GM19468 (cell line): ENCODE measurements around the gene ITIH2.
"Not testable (repeated sequence)": the region's sequence is repeated elsewhere in the genome, so short reads cannot be mapped to it uniquely, and the experiment has no call there.

Experiments
- ATAC-seq: cut with Tn5 transposase; IDR thresholded peaks from one replicate; pipeline ENCODE4 v1.9.1; 2021; ENCODE audit warnings: mild to moderate bottlenecking, moderate library complexity, moderate number of reproducible peaks; ENCODE audit not compliant: unreplicated experiment; ENCODE audit errors: extremely low read depth

Gene ITIH2

DNA sequence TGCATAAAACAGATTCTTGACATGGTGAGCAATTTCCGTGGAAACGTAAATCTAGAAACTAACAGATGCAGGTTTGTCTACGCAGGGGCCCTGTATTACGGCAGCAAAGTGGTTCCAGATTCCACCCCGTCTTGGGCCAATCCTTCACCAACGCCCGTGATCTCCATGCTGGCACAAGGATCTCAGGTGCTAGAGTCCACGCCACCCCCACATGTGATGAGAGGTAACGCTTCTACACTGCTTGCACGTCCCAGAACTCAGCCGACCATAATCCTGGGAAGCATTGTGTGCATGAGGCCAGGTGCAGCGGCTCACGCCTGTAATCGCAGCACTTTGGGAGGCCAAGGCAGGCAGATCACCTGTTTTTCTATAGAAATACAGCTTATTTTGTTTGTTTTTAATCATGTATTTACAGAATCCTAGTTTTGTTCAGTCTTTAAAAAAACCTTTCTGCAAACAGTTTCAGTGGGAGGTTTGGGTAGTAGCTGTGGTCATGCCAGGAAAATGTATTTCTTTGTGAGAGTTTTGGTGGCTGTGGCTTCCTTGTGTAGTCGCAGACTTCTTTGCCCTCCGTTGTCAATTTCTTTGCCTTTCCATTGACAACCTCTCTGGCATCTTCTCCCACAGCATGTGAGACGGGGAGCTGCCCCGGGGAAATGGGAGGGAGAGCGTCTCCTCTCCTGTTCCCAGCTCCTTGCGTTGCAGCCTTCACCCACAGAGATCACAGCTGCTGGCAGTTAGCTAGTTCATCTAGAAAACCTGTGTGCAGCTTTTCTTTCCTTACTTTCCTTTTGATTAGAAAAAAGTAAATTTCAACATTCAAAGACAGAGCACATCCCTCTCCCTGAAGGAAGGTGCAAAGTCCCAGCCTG, 35.7 kb downstream of the ITIH2 start:
- ATAC-seq: no peak

DNA sequence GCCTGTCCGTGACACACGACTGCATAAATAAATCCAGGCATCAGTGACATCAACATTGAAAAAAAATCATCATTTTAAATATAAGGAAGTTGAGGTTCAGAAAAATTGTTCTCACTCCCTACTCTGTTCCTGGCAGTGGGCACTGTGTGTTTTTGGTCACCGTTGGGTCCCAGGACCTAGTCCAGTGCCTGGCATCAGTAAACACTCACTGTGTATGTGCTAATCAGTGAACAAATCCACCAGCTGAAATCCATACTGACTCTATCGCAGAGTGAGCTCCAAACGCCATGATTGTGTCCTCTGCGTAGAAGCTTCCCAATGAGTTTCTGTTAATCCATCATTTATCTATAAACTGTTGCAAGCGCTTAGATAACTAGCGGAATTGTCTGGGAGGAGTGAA, 41.2 kb downstream of the ITIH2 start:
- no peak for ATAC-seq

DNA sequence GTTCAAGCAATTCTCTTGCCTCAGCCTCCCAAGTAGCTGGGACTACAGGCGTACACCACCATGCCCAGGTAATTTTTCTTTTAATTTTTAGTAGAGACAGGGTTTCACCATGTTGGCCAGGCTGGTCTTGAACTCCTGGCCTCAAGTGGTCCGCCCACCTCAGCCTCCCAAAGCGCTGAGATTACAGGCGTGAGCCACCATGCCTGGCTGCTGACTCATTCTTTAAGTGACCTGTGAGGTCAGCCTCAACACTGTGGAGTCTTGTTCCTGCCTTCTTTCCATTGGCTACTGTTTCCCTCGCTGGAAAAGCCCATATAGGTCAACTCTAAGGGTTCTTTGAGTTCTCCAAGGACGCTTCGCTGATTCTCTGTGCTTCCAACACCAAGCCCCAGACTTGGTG, 45.5 kb downstream of the ITIH2 start:
- ATAC-seq: not testable (repeated sequence)

DNA sequence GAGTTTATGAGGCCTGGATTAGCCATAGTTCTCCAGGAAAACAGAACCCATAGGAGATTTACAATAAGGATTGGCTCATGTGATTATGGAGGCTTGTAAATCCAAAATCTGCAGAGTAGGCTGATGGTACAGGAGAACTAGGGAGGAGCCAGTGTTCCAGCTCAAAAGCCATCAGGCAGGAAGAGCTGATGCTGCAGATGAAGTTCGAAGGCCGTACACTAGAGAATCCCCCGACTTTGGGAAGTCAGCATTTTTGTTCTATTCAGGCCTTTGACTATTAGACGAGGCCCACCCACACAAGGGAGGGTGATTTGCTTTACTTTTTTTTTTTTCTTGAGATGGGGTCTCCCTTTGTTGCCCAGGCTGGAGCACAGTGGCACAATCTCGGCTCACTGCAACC, 47.1 kb downstream of the ITIH2 start:
- no peak for ATAC-seq

DNA sequence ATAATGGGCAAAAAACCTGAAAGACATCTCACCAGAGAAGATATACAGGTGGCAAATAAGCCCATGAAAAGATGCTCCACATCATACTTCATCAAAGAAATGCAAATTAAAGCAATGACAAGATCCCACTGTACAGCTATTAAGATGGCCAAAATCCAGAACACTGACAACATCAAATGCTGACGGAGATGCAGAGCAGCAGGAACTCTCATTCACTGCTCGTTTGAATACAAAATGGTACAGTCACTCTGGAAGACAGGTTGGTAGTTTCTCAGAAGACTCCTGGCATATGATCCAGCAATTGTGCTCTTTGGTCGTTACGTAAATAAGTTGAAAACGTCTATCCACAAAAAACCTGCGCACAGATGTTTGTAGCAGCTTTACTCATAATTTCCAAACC, 49.1 kb downstream of the ITIH2 start:
- ATAC-seq: no peak

DNA sequence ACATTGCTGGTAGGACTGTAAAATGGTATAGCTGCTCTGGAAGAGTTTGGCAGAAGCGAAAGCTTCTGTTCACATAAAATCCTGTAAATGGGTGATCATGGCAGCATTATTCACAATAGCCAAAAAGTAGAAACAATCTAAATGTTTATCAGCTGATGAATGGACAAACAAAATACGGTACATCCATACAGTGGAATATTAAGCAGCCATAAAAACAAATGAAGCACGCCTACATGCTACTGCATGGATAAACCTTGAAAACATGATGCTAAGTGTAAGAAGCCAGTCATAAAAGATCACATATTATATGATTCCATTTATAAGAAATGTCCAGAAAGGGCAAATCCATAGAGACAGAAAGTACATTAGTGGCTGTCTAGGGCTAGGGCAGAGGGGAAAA, 52.0 kb downstream of the ITIH2 start:
- ATAC-seq: no peak

DNA sequence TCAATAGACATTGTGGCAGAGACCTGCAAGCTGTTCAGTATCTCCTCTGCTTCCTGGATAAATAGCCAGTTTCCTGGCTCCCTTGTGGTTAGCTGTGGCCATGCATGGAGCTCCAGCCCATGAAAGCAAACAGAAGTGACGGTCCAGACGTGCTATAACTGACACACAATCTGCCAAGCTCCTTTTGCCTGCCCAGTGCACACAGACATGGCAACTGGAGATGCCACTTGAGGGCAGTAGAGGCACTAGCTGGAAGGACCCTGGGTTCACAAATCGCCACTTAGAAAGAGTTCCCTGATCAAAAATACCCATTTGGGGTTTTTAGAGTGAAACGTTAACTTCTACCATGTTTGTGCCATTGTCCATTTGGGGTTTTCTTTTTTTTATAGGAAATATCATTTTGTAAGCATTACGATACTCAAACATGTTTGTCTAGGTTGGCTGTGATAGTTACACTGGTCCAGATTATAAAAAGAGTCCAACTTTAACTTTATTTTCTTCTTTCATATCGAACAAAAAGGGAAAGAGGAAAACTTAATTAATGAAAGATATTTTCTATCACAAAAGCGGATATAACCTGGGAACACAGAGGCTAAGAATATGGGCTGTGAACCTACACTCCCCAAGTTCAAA, 53.4 kb downstream of the ITIH2 start:
- ATAC-seq: no peak

DNA sequence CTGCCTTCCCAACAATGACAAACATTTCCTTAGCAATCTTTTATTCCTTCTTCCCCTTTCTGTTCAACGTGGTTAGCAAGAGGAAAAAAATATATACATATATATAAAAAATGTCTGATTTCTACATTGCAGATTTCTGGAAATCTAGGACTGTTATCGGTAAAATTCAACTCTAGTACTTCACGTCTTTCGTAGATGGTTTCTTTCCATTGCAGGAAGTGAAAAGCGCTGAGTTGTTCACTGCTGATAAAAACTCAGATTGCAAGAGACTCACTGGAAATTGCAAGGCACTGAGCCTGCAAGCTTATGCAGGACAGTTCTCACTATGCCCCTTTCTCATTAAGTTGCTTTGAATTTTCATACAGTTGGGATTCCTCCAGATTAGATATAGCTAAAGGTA, 60.8 kb downstream of the ITIH2 start:
- no peak for ATAC-seq

DNA sequence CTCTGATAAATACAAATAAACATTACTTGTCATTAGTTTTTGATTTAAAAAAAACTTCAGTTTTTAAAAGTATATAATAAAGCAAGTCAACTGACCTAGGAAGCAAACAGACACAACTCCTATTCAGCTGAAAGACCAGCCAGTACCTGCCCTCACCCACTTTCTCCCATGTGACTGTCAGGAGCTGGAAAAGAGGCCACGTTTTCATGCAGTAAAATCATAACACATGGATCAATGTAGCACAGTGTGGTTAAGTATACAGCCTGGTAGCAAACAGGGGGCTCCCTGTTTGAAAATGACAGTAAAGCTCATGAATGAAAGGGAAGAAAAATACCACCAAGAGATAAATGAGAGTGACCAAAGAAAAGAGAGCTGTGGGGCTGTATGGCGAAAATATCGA, 63.1 kb downstream of the ITIH2 start:
- no peak for ATAC-seq

DNA sequence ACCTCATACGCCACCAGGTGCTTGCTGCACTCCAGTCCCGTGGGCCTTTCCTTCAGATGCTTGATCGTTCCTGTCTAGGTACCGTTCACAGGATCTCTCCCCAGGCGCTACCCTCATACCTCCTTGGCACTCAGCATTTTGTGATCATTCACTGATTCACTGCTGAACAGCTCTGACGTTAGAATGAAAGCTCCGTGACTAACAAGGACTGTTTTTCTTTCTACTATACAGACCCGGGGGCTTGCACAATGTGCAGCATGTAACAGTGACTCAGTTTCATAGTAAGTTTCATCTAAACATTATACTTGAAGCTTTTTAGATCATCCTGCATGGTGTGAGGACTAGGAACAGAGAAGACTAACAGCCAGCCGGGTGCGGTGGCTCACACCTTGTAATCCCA, 64.1 kb downstream of the ITIH2 start:
- ATAC-seq: no peak

DNA sequence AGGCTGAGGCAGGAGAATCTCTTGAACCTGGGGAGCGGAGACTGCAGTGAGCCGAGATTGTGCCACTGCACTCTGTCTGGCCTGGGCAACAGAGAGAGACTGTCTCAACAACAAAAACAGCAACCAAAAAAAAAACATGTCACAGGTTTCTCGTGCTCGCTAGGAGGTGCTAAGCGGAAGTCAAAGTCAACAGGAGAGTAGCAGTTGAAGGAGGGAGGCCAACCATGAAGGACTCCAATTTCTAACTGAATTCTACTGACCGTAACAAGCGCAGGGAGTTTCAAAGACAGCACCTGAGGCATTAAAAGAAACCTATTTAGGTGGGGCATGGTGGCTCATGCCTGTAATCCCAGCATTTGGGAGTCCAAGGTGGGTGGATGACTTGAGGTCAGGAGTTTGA, 65.3 kb downstream of the ITIH2 start:
- ATAC-seq: no peak

DNA sequence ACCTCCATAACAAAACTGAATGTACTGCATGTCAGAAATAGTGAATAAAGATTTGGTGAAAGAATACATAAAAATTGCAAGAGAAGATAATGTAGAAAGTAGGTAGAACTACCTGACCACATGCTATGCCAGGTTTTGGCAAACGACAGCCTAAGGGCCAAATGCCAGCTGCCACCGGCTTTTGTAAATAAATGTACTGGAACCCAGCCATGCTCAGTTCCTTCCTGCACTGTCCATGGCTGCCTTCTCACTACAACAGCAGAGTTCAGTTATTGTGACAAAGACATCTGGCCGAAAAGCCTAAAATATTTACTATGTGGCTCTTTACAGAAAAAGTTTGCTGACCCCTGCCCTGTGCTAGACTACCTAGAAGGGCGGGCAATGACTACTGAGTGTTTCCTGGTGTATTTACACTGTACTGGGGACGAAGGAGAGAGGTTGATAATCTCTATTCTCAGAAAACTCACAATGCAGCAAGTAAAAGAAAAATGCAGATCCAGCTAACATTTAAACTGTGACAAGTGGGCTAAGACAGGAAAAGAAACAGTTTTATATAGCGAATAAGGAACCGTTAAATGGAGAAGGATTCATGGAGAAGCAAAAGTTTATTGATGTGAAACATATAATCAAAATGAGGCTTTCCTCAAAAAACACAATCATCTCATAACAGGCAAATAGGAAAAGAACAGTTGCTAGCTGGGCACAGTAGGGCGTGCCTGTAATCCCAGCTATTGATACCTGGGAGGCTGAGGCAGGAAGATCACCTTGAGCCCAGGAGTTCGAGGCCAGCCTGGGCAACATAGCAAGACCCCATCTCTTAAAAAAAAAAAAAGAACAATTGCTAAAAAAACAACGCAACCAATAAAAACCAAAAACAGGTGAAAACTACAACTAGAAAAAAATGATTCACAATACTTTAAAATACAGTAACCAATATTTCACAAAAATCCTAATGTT, 71.0 kb downstream of the ITIH2 start:
- no peak for ATAC-seq

DNA sequence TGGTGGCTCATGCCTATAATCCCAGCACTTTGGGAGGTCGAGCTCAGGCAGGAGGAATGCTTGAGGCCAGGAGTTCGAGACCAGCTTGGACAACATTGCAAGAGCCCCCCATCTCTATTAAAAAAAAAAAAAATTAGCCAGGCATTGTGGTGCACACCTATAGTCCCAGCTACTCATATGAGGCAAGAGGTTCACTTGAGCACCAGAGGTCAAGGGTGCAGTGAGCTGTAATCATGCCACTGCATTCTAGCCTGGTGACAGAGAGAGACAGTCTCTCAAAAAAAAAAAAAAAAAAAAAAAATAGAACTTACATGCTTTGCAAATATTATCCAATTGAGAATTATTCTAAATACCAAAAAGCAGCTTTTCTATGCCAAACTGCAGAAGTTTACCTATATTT, 73.7 kb downstream of the ITIH2 start:
- no peak for ATAC-seq

DNA sequence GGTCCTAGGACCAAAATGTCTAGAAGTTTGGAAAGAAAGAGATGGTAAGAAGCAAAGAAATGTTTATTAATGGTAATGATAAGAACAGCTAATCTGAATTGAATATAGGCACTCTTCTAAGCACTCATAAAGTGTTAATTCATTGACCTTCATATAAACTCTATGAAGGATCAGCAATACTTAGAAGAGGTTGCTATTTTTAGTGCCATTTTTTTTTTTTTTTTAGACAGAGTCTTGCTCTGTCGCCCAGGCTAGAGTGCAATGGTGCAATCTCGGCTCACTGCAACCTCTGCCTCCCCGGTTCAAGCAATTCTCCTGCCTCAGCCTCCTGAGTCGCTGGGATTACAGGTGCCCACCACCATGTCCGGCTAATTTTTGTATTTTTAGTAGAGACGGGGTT, 79.1 kb downstream of the ITIH2 start:
- ATAC-seq: not testable (repeated sequence)

DNA sequence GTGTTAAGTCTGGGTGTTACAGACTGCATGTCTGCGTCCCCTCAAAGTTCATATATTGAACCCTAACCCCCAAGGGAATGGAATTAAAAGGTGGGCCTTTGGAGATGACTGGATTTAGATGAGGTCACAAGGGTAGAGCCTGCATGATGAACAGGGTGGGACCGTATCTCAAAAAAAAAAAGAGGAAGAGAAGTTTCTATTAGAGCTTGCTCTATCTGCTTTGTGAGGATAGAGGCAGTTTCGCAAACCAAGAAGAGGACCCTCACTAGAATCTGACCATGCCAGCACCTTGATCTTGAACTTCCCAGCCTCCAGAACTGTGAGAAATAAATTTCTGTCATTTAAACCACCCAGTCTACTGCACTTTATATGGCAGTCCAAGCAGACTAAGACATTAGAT, 83.3 kb downstream of the ITIH2 start:
- ATAC-seq: no peak

DNA sequence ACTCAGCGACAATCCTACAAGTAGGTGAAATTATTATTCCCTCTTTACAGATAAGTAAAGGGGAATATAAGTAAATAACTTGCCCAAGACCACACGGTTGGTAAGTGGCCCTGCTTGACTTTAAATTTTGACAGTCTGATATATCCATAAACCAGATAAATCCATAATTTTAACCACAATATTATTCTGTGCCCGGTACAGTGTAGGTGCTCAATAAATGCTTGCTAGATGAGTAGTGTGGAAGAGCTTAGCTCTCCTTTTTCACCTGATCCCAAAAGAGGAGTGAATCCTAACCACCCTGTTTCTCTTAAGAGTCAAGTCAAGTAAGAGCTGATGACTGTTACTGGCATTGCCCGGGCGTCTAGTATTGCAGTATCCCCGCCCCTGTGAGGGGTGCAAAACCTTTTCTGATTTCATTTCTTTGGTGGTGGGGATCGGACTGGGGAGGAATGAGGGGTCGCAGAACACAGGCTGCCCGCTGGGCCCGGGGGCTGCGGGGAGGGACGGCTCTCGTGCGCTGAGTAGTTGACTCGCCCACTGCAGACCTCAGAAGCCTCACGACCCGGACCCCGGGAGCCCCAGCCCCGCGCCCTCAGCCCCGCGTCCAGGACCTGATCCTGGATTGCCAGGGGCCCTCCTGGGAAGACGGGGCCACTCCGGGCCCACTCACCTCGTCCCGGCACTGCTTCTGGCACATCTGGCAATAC, 84.2 kb downstream of the ITIH2 start:
- no peak for ATAC-seq

DNA sequence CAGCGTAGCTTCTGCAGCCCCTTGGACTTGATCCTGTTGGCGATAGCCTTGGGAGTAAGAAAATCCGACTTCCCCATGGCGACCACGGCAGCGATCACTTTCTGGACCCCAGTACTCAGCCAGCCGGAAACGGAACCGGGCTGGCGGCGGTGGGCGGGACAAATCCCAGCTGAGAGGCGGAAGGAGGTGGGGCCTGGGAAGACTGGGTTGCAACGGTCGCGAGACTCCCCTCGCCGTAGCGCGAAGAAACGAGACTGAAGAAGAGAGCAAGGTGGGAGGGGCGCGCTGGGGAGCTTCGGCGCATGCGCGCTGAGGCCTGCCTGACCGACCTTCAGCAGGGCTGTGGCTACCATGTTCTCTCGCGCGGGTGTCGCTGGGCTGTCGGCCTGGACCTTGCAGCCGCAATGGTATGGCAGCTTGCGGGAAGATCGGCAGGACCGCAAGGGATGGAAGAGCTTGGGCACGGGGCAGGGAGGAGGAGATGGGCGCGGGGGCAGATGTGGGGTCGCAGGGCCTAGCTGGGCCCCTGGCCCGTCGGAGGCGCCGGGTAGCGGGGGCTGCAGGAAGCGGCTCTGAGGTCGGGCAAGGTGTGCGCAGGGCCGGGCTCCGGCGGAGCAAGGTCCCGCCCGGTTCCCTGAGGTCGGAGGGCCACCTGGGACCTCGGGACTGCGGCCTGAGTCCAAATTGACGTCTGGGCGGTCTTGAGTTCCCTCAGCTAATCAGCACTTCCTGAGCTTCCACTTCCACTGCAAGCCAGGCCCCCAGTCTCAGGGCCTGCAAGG, 84.9 kb downstream of the ITIH2 start, which contains the start of the genes ATP5F1C and KIN:
Gene ATP5F1C, plus strand, starts transcription at position 321 of the 782 bp plus-strand sequence. Its CDS starts 31 bp downstream, at position 352.
Gene KIN, minus strand, starts transcription at position 137 of the 782 bp plus-strand sequence. Its CDS starts 60 bp downstream, at position 77.
- ATAC-seq: peak; percentile 97

DNA sequence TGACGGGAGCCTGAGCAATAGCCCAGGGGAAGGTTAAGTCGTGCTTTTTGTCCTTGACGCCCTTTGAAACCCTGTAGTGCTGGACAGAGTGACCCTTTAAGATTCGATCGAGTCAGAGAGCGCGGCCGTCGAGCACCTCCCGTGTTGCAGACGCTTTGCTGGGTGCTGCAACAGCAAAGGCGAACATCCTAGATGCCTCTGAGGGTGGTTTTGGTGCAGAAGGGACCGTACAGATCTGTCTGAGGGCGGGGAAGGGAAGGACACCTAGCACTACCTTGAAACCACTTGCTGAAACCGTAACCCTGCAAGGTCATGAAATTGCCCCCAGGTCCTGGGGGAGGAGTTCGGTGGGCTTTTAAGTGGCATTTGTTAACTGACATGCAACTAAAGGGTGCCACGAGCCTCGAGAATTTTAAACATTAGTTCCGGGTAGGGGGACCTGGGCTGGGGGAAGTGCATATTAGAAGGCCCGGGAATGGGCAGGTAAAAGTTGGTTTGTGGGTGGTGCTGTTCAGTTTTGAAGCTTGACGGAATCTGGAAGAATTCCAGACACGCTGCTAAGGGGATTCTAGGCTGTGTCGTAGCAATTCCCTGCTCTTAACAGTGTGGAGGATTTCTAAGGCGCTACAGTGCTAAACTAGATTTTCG, 85.6 kb downstream of the ITIH2 start:
- ATAC-seq: no peak

DNA sequence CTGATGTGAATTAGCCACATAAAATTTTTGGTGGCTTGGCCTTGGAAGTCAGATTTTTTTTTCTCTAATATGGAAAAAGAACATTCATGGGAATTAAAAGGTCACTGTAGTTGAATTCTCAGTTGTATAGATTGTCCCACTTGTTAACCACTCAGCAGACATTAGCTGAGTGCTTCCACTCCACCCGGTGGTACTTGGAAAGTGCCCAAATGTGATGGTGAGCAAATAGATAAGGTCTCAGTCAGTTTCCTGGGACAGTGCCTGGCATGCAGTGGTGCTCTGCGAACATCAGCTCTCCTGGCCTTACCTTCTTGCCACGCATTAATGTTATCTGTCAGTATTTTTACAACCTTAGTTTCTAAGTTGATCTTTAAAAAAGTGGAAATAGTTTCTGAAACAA, 86.3 kb downstream of the ITIH2 start:
- ATAC-seq: no peak
